Type B pancreatic cell (in vitro differentiated cells): ENCODE measurements around the gene TMEM89. TPM values are rescaled to one million over a fixed set of nuclear protein-coding genes. Genes with fewer than 3 reads are reported as not detected.

Experiments
- DNase-seq: peaks from one replicate; pipeline ENCODE4 v3.0.0; 2021; ENCODE audit warnings: mixed read lengths; ENCODE audit not compliant: unreplicated experiment; ENCODE audit errors: extremely low spot score
- H3K27ac Mint-ChIP-seq: 2 replicates; pipeline ENCODE4 v1.8.0; 2021; ENCODE audit warnings: mild to moderate bottlenecking, mixed read lengths
- H3K27me3 Mint-ChIP-seq: 2 replicates; pipeline ENCODE4 v1.8.0; 2021; ENCODE audit warnings: mixed read lengths
- H3K36me3 Mint-ChIP-seq: 2 replicates; pipeline ENCODE4 v1.8.0; 2021; ENCODE audit warnings: mixed read lengths
- H3K4me1 Mint-ChIP-seq: one replicate; pipeline ENCODE4 v1.8.0; 2021; ENCODE audit warnings: mixed read lengths; ENCODE audit not compliant: unreplicated experiment
- H3K4me3 Mint-ChIP-seq: 2 replicates; pipeline ENCODE4 v1.8.0; 2021; ENCODE audit warnings: mild to moderate bottlenecking, mixed read lengths
- H3K9me3 Mint-ChIP-seq: 2 replicates; pipeline ENCODE4 v1.8.0; 2021; ENCODE audit warnings: mixed read lengths
- CTCF ChIP-seq: fragments of 200-600 bp; sonication (generic); conservative IDR thresholded peaks from 2 replicates; pipeline ENCODE4 v1.5.0; 2021; ENCODE audit warnings: antibody characterized with exemption, mild to moderate bottlenecking
- microRNA-seq: library from miRNA; unstranded; fragments of <30 nt; microRNA quantifications from one replicate; pipeline ENCODE4, GENCODE V29; 2020
- total RNA-seq: library from RNA; stranded (reverse); gene quantifications from 2 replicates; pipeline ENCODE4 v1.2.1, GENCODE V29; 2021; ENCODE audit warnings: low replicate concordance

TMEM89 gene
- total RNA-seq, 1 donor from 2014 or later, result not detected

GRCh38 chr3:48571938-48572337 is 49.6 kb downstream of the TMEM89 start:
- no peaks in the 10 kb centered on the region for H3K9me3 Mint-ChIP-seq

More at GRCh38 chr3:48571938-48572337, 49.6 kb downstream of the TMEM89 start:
- no peaks in the 10 kb centered on the region for H3K36me3 Mint-ChIP-seq
- H3K4me1 Mint-ChIP-seq, result no peaks in the 10 kb centered on the region
- no peak for DNase-seq
- TF ChIP-seq CTCF, result no peak
- no peak overlapping the region for H3K27ac Mint-ChIP-seq
- H3K4me3 Mint-ChIP-seq, result no peak overlapping the region
- H3K27me3 Mint-ChIP-seq, result no peaks in the 10 kb centered on the region

Small RNA genes lying within 50 kb of the gene (microRNA-seq; reads per million reads assigned to microRNA genes)
- gene MIR4793 (not detected), gene MIR711 (not detected)

Other genes with a start within 250 kb of the TMEM89 start
- not detected in 2 replicates for gene FBXW12, start 249.6 kb downstream of the TMEM89 start, total RNA-seq
- gene PLXNB1, start 191.7 kb downstream of the TMEM89 start, total RNA-seq, result 212 and 367 TPM in 2 replicates
- gene CCDC51, start 181.7 kb downstream of the TMEM89 start, total RNA-seq, result 15.0 and 25.7 TPM in 2 replicates
- gene TMA7, start 181.5 kb downstream of the TMEM89 start, total RNA-seq, result 268 and 281 TPM in 2 replicates
- 9.3 and 16.0 TPM in 2 replicates for gene ATRIP, start 175.0 kb downstream of the TMEM89 start, total RNA-seq
- 162 and 193 TPM in 2 replicates for gene SHISA5, start 117.6 kb downstream of the TMEM89 start, total RNA-seq
- gene PFKFB4, start 65.0 kb downstream of the TMEM89 start, total RNA-seq, result 10.5 and 11.3 TPM in 2 replicates
- gene UCN2, start 58.0 kb downstream of the TMEM89 start, total RNA-seq, result 0.72 and 0.83 TPM in 2 replicates
- gene COL7A1, start 26.4 kb downstream of the TMEM89 start, total RNA-seq, result 17.6 and 32.3 TPM in 2 replicates
- 273 and 324 TPM in 2 replicates for gene UQCRC1, start 12.1 kb downstream of the TMEM89 start, total RNA-seq
- gene SLC26A6, start 13.7 kb upstream of the TMEM89 start, total RNA-seq, result 19.7 and 35.6 TPM in 2 replicates
- gene CELSR3, start 41.1 kb upstream of the TMEM89 start, total RNA-seq, result 9.8 and 10.2 TPM in 2 replicates
- gene NCKIPSD, start 64.1 kb upstream of the TMEM89 start, total RNA-seq, result 20.1 and 22.1 TPM in 2 replicates
- gene IP6K2, start 95.5 kb upstream of the TMEM89 start, total RNA-seq, result 104 and 145 TPM in 2 replicates
- gene PRKAR2A, start 226.1 kb upstream of the TMEM89 start, total RNA-seq, result 40.3 and 44.1 TPM in 2 replicates